T1000 (cell line): ENCODE measurements around the gene SAPCD1.

Experiments used
- DNase-seq: peaks from one replicate; lab custom pipeline; 2025; ENCODE audit warnings: mixed read lengths; lab: John Stamatoyannopoulos, UW

SAPCD1 gene

DNA sequence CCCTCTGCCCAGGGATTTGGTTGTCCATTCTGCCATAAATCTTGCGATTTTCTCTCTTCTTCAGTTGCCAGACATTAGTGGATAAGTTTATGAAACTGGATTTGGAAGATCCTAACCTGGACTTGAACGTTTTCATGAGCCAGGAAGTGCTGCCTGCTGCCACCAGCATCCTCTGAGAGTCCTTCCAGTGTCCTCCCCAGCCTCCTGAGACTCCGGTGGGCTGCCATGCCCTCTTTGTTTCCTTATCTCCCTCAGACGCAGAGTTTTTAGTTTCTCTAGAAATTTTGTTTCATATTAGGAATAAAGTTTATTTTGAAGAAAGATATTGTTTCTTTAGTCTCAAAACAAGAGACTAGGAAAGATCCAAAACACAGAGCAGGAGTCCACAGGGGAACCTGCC is at the start of gene SAPCD1:
Gene SAPCD1 (plus strand): TSS at position 301 of the 400 bp plus-strand sequence. CDS start 399 bp downstream, outside the sequence.
- DNase-seq, result no peak

DNA sequence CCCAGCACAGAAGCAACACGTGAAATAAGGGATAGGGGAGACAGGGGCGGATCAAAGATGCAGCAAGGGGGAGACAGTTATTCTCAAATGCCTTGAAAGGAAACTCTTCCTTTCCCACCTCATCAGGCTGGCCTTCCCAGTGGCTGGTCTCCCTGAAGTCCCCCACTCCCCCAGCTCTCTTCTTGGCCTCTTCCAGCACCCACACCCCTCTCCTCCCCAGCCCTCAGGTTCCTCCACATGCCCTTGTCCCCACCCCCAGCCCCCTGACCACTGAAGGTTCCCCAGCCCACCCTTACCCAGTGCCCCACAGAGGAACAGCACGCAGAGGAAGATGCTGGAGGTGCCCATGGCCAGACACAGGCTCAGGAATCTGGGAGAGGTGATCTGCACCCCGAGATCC is 49.0 kb upstream of the SAPCD1 start:
- DNase-seq, result no peak

DNA sequence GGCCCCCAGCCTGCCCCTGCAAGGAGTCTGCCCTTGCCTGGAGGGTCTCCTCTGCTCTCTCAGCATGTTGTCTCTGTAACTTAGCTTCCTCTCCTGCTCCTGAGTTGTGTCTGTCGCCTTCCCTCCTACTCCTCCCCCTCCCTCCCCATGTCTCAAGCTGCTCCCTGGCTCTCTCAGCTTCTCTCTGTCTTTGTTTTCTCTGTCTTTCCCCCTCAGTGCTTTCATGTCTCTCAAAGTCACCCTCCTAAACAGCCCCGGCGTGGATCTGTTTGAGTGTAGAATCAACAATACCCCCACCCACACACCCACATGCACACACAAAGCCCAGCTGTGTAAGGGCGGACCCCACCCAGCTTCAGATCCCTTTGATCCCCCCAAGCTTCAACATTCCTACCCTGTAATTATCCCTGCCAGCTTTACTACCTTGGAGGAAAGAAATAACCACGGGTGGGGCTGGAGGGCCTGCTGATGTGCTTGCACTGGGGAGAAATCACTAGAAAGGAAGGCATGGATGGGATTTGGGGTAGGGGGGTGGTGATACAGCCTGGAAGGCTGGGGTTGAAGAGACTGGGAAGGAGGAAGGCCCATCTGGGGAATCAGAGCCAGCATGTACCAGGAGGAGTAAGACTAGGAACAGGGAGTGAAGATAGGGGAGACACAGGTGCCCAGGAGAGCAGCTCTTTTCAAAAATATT is 48.3 kb upstream of the SAPCD1 start:
- no peak for DNase-seq

- no peak for DNase-seq
Measured at GRCh38 chr6:31715022-31715958, 47.2 kb upstream of the SAPCD1 start, which contains the start of gene LY6G6D. Gene LY6G6D (plus strand): TSS chr6:31715348. CDS start chr6:31715356, 8 bp downstream.

DNA sequence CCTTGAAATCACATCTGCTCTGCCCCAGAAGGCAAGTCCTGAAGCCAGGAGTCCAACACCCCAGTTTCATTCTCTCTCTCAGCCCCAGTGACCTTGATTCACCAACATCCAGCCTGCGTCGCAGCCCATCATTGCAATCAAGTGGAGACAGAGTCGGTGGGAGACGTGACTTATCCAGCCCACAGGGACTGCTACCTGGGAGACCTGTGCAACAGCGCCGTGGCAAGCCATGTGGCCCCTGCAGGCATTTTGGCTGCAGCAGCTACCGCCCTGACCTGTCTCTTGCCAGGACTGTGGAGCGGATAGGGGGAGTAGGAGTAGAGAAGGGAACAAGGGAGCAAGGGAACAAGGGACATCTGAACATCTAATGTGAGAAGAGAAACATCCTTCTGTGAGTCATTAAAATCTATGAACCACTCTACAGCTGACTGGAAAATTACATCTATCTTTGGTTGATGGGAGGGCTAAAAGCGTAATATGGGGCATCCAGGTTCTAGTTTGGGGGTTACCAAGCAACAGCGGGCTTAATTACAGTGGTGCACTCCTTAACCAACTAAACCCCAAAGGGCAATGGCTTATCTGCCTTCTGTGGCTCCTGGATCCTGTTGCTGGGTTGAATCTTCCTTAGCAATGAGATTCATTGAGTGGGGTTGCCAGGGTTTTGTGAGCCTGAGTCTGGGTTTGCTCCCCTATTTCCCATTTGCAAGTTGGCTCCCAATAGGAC is 44.8 kb upstream of the SAPCD1 start:
- no peak for DNase-seq

- no peak for DNase-seq
Measured at GRCh38 chr6:31718265-31718664, 44.2 kb upstream of the SAPCD1 start.

DNA sequence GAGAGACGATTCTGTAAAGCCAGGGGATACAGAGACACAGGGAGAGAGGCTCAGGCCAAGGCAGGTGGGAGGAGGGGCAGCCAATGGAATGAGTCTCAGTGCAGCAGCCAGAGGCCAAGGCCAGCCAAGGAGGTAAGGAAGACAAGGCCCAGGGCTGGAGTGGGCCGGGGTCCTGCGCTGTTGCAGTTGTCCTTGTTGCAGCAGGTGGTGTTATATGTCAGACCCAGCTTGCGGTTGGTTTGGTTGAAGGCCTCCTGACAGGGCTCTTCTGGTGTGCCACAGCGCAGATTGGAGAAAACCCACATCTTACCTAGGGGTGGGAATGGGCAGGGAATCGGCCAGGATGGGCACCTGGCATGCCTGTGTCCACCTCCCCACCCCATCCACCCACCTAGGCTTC is 43.5 kb upstream of the SAPCD1 start:
- no peak for DNase-seq

GRCh38 chr6:31720196-31720770 is 42.2 kb upstream of the SAPCD1 start:
- DNase-seq, result no peak

DNA sequence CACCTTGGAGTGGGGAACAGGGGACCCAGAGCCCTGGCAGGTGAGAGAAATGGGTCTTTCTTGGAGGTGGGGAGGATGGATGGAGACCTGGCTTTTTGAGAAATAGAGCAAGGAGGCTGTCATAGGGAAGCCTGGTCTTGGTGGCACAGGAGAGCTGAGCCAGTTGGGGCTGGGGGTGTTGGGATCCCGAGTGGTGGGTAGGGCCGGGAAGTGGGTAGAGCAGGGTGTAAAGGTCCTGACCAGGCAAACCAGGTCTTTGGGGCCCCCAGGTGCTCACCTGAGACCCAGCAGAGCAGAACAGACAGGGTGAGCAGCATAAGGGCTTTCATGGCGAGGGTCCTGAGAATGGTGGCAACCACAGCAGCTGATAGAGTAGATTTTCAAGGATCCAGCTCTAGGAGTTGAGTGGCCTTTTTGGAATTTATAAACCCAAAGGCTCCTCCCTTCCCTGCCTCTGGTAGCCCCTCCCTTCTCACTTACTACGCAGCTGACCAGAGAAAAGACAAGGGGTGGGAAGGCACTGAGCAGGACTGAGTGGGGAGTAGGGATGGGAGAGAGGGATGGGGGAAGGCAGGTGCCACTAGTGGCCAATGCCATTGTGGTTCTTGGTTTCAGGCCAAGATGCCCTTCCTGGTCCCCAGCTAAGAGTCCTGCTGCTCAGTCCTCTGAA is 41.0 kb upstream of the SAPCD1 start, which contains the start of gene LY6G6C:
Gene LY6G6C (minus strand): TSS at position 396 of the 670 bp plus-strand sequence. CDS start 67 bp downstream, at position 329.
- no peak for DNase-seq

DNA sequence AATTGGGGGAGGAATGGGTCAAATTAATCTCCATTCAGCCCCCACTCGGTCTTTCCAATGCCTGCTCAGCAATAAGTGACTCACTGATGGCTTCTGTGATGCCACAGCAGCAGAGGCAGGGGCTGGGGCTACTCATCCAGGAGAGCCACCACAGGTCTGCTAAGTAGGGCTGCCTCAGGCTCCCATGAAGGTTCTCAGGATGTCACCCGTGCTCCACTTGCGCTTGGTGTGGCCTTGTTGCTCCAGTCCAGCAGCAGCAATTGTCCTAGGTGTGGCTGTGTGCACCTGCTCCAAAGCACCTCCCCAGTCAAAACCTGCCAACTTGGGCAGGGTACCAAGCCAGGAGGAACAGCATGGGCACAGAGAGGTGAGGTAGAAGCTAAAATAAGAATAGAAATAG is 40.3 kb upstream of the SAPCD1 start:
- DNase-seq, result no peak

DNA sequence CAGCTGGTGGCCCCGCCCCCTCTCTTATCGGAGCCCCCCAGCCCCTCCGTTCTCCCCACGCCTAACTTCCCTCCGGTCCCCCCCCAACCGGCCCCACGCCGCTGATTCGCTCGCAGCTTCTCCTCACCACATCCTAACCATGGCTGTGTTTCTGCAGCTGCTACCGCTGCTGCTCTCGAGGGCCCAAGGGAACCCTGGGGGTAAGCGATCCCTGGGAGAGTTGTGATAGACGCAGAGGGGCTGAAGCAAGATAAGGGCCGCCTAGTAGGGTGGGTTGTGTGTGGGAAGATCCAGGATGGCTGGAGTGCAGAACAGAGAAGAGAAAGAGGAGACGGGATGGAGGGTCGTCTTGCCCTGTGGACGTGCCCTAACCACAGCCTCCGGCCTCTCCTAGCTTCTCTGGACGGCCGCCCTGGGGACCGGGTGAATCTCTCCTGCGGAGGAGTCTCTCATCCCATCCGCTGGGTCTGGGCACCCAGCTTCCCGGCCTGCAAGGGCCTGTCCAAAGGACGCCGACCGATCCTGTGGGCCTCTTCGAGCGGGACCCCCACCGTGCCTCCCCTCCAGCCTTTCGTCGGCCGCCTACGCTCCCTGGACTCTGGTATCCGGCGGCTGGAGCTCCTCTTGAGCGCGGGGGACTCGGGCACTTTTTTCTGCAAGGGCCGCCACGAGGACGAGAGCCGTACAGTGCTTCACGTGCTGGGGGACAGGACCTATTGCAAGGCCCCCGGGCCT is 39.0 kb upstream of the SAPCD1 start, which contains the start of gene MPIG6B:
Gene MPIG6B (plus strand): TSS at position 129 of the 735 bp plus-strand sequence. CDS start 11 bp downstream, at position 140.
- DNase-seq, result no peak

DNA sequence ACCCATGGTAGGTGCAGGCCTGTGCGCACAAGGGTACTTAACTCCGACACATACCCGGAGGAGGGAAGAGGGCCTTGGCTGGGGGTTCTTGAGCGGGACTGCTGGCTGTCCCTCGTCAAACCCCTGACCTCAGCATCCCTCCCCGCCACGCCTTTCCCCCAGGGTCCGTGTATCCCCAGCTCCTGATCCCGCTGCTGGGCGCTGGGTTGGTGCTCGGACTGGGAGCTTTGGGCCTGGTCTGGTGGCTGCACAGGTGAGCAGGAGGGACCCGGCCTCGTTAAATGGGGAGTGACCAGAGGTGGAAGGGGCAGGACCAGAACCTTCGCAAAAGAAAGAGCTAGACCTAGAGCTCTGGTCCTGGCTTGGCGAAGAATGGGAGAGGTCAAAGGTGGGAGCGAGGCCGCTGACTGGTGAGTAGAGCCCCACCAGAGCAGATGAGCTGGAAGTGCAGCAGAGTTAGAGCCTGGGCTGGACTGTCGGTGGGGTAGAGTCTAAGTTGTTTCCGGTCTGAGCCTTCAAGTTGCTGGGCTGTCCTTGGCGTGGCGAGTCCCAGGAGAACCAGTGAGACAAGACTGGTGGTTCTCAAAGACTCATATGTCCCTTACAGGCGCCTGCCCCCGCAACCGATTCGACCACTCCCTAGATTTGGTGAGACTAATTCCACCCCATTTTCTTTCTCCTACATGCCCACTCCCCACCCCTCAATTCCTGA is 38.3 kb upstream of the SAPCD1 start:
- DNase-seq, result no peak

DNA sequence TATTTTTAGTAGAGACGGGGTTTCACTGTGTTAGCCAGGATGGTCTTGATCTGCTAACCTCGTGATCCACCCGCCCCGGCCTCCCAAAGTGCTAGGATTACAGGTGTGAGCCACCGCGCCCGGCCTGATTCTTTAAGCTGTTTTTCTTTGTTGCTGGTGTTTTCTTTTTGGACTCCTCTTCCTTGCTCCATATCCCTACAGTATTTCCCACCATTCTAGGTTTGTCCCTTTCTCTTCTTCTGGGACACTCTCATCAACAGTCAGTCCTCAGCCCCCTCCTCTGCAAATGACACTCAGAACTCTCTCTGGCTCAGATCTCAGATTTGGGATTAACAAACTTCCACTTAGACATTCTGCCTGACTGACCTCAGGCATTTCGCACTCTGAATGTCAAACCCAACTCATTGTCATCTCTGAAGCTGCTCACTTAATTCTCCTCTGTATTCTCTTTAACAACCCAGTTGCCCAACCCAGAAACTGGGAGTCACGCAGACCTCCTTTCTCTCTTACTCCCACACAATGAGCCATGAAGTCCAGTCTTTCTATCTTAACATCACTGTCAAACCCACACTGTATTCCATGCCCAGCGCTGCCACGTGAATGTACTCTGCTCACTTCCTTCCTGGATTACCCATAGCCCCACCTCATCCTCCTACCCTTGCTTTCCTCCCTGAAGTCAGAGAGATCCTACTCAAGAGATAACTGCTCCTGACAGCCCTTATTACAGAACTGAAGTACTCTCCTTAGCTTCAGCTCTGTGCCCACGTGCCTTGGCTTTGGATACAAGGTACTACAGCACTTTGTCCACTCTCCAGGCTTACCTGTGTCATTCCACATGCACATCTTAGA is 36.7 kb upstream of the SAPCD1 start:
- no peak for DNase-seq

GRCh38 chr6:31727034-31727716 is 35.3 kb upstream of the SAPCD1 start:
- no peak for DNase-seq

GRCh38 chr6:31727717-31728671 is 34.5 kb upstream of the SAPCD1 start:
- DNase-seq, result no peak

- DNase-seq, result no peak
Measured at GRCh38 chr6:31728767-31729514, 33.5 kb upstream of the SAPCD1 start, which contains the start of gene DDAH2. Gene DDAH2 (minus strand): TSS chr6:31729299. CDS start chr6:31729161, 138 bp downstream.
